Measurements from ENCODE around the gene METTL2B.
"Not testable (repeated sequence)": the region's sequence is repeated elsewhere in the genome, so short reads cannot be mapped to it uniquely, and the experiment has no call there.

Gene METTL2B

DNA sequence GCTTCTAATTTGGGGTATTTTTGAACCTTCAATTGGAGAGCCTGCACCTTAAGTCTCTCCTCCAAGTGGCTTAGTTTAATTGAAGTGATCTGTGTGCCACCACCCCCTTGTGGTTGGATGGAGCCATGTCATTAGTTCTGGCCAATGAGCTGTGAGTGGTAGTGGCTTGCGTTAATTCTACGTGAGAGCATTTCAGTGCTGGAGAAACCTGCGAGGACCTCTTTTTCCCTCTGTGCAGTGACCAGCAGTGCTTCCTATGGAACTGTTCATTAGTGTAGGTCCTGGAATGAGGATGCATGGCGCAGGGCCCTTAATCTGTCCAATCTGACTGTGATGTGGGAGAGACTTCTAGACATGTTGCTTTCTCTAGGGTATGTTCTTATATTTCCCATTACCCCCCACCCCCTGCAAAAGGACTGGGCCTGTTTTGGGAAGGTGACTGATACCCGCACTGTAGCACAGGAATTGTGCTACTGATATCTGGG, 17.1 kb upstream of the METTL2B start:
- DNase-seq: peak; percentile 70
- Histone ChIP-seq H3K4me3 (ENCODE audit: low read depth, low read length) (no peak overlapping the region), H3K36me3 (peaks cover 7% of the 10 kb centered on the region), H3K4me1 (peaks cover 8% of the 10 kb centered on the region), H3K9me3 (no peaks in the 10 kb centered on the region), H3K27me3 (no peaks in the 10 kb centered on the region)
- peak; percentile 91 for TF ChIP-seq CTCF (IDR thresholded peaks at IDR 0.05; ENCODE audit: low read depth, low read length)

DNA sequence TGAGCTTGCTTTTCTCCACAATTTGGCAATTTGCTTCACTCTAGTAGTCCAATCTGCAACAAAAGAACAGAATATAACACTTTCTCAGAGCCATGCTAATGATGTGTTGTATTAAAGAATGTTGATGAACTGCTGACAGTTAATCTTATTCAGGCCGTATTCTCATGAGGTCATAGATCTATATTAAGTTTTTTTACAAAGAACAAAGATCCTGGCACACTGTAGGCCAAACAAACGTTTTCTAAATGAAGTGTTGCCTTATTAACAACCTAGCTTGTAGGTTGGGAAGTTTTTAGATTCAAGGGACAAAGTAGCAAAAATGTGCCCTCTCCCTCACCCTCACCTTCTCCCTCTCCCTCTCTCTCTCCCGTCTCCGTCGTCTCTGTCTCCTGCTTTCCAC, 14.1 kb upstream of the METTL2B start:
- peaks cover under 1% of the 10 kb centered on the region for H3K36me3 ChIP-seq
- no peak overlapping the region for H3K4me3 ChIP-seq (ENCODE audit: low read depth, low read length)
- TF ChIP-seq CTCF (IDR thresholded peaks at IDR 0.05; ENCODE audit: low read depth, low read length): no peak
- no peaks in the 10 kb centered on the region for H3K27me3 ChIP-seq
- no peak for DNase-seq
- no peaks in the 10 kb centered on the region for H3K9me3 ChIP-seq
- H3K4me1 ChIP-seq: no peaks in the 10 kb centered on the region; the same call in 1 of the 2 replicates

GRCh38 chr7:128463345-128463744, 13.2 kb upstream of the METTL2B start:
- H3K36me3 ChIP-seq; H3K9me3 ChIP-seq; H3K4me1 ChIP-seq; DNase-seq; H3K4me3 ChIP-seq (ENCODE audit: low read depth, low read length); H3K27me3 ChIP-seq: not testable (repeated sequence)

DNA sequence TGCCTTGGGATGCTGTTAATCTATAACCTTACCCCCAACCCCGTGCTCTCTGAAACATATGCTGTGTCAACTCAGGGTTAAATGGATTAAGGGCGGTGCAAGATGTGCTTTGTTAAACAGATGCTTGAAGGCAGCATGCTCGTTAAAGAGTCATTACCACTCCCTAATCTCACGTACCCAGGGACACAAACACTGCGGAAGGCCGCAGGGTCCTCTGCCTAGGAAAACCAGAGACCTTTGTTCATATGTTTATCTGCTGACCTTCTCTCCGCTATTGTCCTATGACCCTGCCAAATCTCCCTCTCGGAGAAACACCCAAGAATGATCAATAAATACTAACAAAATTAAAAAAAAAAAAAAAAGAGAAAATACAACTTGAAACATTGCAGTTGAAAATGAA, 12.6 kb upstream of the METTL2B start:
- H3K36me3 ChIP-seq; H3K9me3 ChIP-seq; DNase-seq; H3K4me1 ChIP-seq; H3K4me3 ChIP-seq (ENCODE audit: low read depth, low read length); H3K27me3 ChIP-seq: not testable (repeated sequence)

- not testable (repeated sequence) for DNase-seq; H3K27me3 ChIP-seq; H3K4me3 ChIP-seq (ENCODE audit: low read depth, low read length); H3K36me3 ChIP-seq; H3K9me3 ChIP-seq; H3K4me1 ChIP-seq
Measured at GRCh38 chr7:128466871-128467270, 9.7 kb upstream of the METTL2B start.

DNA sequence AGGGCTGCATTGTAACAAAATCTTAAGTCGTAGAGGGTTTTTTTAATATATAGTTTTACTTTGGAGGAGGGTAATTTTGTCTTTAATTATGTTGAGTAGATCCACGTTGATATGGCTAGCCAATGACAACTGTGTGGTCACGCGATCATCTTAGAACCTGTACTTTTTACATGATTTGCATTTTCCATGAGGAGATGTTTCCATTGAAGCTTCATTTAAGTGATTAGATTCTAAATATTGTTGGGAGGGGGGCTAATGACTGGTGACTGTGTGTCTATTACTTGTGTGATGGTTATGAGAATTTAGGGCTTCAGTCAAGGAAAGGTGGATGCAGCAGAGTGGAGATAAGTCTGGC, 765 bp downstream of the METTL2B start:
- not testable (repeated sequence) for H3K4me1 ChIP-seq, H3K9me3 ChIP-seq, DNase-seq, H3K36me3 ChIP-seq, H3K27me3 ChIP-seq
- H3K4me3 ChIP-seq (ENCODE audit: low read depth, low read length): peak overlapping the region; percentile 90

- not testable (repeated sequence) for H3K4me1 ChIP-seq; H3K4me3 ChIP-seq (ENCODE audit: low read depth, low read length); H3K27me3 ChIP-seq; H3K36me3 ChIP-seq; DNase-seq; H3K9me3 ChIP-seq
Measured at GRCh38 chr7:128479082-128479481, 2.5 kb downstream of the METTL2B start.

DNA sequence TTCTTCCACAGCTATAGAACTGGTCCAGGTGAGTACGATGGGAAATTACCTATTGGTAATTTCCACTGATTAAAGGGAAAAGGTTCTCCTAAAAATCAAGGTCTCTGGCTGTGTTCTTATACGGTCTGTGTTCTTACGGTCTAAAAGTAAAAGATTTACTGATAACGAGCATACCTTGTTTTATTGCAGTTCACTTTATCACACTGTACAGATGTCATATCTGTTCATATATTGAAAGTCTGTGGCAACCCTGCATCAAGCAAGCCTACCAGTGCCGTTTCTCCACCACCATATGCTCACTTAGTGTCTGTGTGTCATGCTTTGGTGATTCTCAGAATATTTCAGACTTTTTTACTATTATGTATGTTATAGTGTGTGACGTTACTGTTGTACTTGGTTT, 11.6 kb downstream of the METTL2B start:
- not testable (repeated sequence) for H3K27me3 ChIP-seq; H3K36me3 ChIP-seq; DNase-seq; H3K9me3 ChIP-seq; H3K4me3 ChIP-seq (ENCODE audit: low read depth, low read length); H3K4me1 ChIP-seq

GRCh38 chr7:128497405-128497804, 20.9 kb downstream of the METTL2B start:
- peaks cover 14% of the 10 kb centered on the region for H3K36me3 ChIP-seq
- no peaks in the 10 kb centered on the region for H3K9me3 ChIP-seq
- TF ChIP-seq CTCF (IDR thresholded peaks at IDR 0.05; ENCODE audit: low read depth, low read length): no peak
- H3K4me1 ChIP-seq: no peaks in the 10 kb centered on the region
- no peak overlapping the region for H3K4me3 ChIP-seq (ENCODE audit: low read depth, low read length)
- DNase-seq: no peak
- H3K27me3 ChIP-seq: no peaks in the 10 kb centered on the region

DNA sequence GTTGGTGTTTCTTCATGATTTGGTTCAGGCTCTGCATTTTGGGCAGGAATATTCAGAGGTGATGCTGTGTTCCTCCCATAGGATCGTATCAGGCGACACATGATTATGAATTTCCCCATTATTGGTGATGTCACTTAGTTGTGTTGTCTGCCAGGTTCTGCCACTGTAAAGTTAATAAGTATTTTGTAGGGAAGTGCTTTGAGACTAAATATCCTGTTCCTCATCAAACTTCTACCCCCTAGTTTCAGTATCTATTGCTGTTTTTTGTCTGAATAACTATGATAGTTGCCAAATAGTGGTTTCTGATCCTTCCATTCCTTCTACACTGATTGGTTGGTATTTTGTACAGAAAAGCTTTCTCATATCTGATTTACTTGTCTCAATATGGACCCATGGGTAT, 28.9 kb downstream of the METTL2B start:
- H3K4me1 ChIP-seq; H3K36me3 ChIP-seq; H3K9me3 ChIP-seq; DNase-seq; H3K4me3 ChIP-seq (ENCODE audit: low read depth, low read length); H3K27me3 ChIP-seq: not testable (repeated sequence)

- not testable (repeated sequence) for H3K4me1 ChIP-seq; DNase-seq; H3K36me3 ChIP-seq; H3K9me3 ChIP-seq; H3K27me3 ChIP-seq; H3K4me3 ChIP-seq (ENCODE audit: low read depth, low read length)
Measured at GRCh38 chr7:128506819-128507218, 30.3 kb downstream of the METTL2B start.

DNA sequence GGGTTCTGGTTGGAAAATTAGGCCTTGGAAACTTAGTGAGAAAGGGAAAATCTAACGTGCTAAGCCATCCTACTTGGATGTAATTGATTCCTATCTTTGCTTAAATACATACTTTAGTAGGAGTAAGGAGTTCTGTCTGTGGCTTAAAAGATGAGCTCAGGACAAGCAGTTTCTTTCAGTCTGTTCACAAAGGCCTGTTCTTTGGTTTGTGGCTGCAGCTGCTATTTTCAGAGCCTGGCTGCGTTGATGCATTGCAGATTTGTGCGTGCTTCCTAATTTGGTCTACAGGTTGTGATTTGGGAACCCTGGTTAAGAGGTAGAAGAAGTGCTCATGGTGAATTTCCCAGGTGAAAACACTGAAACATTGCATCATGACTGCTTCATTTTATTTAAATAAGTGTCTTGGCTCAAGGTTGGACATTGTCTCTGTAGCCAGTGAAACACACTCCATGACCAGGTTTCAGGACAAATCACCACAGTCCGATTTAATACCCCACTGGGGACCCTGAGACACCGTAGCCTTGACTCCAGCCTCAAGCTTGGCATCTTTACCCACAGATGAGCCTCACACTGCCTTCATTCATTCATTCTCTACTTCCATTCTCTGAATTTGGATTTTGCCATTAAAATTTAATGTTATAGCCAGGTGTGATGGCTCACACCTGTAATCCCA, 30.9 kb downstream of the METTL2B start:
- not testable (repeated sequence) for H3K4me1 ChIP-seq; H3K4me3 ChIP-seq (ENCODE audit: low read depth, low read length); DNase-seq; H3K36me3 ChIP-seq; H3K9me3 ChIP-seq; H3K27me3 ChIP-seq

DNA sequence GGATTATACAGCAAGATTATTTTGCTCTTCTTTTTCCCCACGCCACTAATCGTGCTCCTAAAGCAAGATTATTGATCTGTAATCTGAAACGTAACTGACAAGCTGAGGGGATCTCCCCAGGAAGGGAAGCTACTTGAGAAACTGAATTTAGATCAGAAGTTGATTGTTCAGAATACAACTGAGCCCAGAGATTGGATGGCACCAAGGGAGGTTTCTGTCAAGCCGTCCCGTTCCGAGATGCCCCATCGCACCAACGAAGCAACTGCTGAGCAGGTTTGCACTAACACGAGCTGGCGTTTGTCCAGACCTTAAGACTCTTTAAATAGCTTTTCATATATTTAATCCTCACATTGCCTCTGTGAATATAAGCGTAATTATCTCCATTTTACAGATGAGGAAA, 35.1 kb downstream of the METTL2B start:
- DNase-seq; H3K4me3 ChIP-seq (ENCODE audit: low read depth, low read length); H3K9me3 ChIP-seq; H3K4me1 ChIP-seq; H3K36me3 ChIP-seq; H3K27me3 ChIP-seq: not testable (repeated sequence)

Measured in BE2C (cell line).